ENCODE data around the gene APP.

DNA sequence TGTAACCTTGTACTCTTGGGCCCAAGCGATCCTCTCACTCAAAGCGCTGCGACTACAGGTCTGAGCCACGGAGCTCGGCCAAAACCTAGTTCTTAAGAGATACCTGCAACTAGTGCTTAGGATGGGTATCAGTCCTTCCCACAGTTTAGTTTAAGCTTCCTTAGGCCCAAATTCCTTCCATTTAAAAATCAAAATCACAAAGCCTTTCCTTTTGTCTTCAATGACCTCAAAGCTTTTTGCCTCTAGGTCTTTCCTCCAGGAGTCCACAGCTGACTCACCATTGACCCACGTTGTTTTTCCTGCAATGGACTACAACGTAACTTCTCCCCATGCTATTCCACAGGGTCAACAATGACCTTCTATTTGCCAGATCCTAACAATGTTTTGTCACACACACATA, 64.0 kb downstream of the APP start:
- TF ChIP-seq, protein P1, sequence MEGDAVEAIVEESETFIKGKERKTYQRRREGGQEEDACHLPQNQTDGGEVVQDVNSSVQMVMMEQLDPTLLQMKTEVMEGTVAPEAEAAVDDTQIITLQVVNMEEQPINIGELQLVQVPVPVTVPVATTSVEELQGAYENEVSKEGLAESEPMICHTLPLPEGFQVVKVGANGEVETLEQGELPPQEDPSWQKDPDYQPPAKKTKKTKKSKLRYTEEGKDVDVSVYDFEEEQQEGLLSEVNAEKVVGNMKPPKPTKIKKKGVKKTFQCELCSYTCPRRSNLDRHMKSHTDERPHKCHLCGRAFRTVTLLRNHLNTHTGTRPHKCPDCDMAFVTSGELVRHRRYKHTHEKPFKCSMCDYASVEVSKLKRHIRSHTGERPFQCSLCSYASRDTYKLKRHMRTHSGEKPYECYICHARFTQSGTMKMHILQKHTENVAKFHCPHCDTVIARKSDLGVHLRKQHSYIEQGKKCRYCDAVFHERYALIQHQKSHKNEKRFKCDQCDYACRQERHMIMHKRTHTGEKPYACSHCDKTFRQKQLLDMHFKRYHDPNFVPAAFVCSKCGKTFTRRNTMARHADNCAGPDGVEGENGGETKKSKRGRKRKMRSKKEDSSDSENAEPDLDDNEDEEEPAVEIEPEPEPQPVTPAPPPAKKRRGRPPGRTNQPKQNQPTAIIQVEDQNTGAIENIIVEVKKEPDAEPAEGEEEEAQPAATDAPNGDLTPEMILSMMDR (IDR thresholded peaks at IDR 0.05): no peak
- no peak for TF ChIP-seq ZFX (IDR thresholded peaks at IDR 0.05; ENCODE audit: borderline replicate concordance)

Measured in 22Rv1 (cell line).